Fibroblast of the conjunctiva (primary cell): ENCODE measurements around the gene CEP95.
"Not testable (repeated sequence)": the region's sequence is repeated elsewhere in the genome, so short reads cannot be mapped to it uniquely, and the experiment has no call there.

ENCODE experiments used
- DNase-seq: peaks from one replicate; pipeline ENCODE4 v3.0.0-alpha.2; 2010; ENCODE audit warnings: low read depth

Gene CEP95, protein sequence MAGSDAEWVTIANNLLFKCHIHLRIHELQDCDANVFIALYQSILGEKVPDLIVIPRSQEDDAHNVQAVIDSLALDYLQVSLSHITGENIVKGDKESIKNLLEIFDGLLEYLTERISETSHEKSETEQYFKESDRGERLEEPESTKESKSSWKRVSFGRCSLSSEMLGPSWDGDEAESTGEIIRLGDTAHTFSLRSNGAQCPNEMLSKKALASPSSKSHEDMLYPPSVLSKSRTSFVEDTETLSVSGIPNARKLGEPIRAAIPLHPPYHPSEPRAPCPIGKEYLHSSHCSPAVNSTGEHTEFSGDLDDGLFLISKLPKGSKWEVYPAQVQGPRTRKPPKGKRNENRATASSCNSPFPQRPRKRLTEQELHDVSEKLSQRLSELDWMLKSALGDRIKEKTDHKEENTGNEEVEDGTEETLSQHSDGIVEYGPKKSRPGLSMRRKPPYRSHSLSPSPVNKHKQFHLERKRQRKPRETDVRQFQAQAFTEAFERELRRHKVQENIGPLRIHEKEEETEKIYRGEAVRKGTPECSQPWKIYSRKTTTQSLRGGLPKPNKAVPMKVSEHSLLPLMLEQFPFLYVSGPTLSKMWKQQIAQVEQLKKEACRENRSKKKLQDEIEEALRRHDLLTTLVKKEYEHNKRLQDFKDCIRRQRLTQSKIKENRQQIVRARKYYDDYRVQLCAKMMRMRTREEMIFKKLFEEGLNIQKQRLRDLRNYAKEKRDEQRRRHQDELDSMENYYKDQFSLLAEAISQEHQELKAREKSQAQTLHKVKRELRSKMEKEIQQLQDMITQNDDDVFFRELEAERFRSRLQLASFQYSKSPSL

GRCh38 chr17:64506576-64507412, at the start of gene CEP95:
Gene CEP95, plus strand, starts transcription at chr17:64506977. Its CDS starts 121 bp downstream, at chr17:64507098.
- DNase-seq, result peak; percentile 96

- DNase-seq, result no peak
These were observed 49.6 kb upstream of the CEP95 start for GRCh38 chr17:64457156-64457555.

- DNase-seq, result no peak
These were observed 48.0 kb upstream of the CEP95 start for GRCh38 chr17:64458756-64459155.

- DNase-seq, result no peak
These were observed 47.5 kb upstream of the CEP95 start for GRCh38 chr17:64459284-64459747.

GRCh38 chr17:64459818-64460217, 47.0 kb upstream of the CEP95 start:
- not testable (repeated sequence) for DNase-seq

- DNase-seq, result no peak
These were observed 45.8 kb upstream of the CEP95 start for GRCh38 chr17:64460955-64461354.

- DNase-seq, result no peak
These were observed 45.0 kb upstream of the CEP95 start for GRCh38 chr17:64461788-64462187.

GRCh38 chr17:64466019-64466735, 40.6 kb upstream of the CEP95 start:
- DNase-seq, result no peak

- DNase-seq, result not testable (repeated sequence)
These were observed 39.9 kb upstream of the CEP95 start for GRCh38 chr17:64466834-64467233.

DNA sequence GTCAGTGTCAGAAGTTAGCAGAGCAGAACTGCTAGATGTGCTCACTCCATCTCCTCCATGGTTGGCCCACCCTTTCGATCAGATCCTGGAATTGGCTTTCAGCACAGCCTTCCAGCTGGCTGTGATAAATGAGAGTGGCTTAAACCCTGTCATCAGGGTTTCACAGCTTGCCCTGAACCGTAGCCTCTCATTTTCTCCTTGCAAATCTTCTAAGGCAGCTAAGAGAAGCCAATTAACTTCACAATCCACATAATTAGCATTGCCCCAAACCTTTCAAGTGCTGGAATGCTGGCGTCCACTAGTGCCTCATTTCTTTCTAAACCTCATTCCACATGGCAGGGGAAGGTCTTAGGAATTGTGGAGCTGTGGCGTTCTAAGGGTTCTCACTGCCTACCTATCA, 36.2 kb upstream of the CEP95 start:
- DNase-seq, result no peak

- no peak for DNase-seq
These were observed 35.3 kb upstream of the CEP95 start for GRCh38 chr17:64471440-64471839.

DNA sequence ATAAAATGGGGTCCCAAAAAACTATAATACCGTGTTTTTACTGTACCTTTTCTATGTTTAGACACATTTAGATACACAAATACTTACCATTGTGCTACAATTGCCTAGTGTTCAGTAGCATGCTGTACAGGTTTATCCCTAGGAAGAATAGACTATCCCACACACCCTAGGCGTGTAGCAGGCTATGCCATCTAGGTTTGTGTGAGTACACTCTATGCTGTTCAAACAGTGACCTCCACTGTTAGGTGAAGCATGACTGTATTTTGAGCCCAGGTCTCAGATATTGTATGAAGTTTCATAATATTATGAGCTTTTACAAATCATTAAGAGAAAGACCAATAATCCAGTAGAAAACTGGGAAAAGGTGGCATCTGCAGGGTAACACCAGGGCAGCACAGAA, 34.2 kb upstream of the CEP95 start:
- no peak for DNase-seq

- no peak for DNase-seq
These were observed 28.9 kb upstream of the CEP95 start for GRCh38 chr17:64477849-64478248.

GRCh38 chr17:64480951-64481350, 25.8 kb upstream of the CEP95 start:
- no peak for DNase-seq

DNA sequence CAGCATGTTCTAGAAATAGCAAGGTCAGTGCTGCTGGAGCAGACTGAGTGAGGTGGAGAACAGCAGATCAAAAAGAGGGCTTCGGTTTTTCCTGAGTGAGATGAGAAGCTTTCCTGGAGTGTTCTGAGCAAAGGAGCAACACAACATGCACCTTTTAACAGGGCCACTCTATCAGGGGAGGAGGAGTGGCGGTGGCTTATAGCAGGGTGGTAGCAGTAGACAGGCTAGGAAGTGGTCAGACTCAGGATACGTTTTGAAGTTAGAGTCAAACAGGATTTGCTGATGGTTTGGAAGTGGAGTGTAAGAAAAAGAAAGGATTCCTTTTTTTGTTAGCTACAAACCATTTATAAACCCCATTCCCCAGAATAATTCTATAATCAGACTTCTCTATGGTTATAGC, 22.4 kb upstream of the CEP95 start:
- DNase-seq, result no peak

DNA sequence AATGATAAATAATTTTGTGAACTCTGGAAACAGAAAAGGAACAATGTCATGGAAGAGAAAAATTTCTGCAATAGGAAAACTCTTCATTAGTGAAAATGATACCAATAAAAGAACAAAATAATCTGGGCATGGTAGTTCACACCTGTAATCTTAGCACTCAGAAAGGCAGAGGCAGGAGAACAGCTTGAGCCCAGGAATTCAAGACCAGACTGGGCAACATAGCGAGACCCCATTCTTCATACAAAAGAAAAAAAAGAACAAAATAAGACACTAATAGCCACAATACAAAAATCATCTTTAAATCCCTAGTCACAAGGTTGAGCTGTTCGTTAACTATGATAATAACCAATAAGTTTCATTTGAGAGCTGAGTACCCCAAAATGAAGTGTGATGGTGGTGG, 18.5 kb upstream of the CEP95 start:
- DNase-seq, result no peak

- DNase-seq, result no peak
These were observed 15.5 kb upstream of the CEP95 start for GRCh38 chr17:64491034-64491860.

- no peak for DNase-seq
These were observed 14.8 kb upstream of the CEP95 start for GRCh38 chr17:64491994-64492393.

GRCh38 chr17:64492481-64493109, 14.2 kb upstream of the CEP95 start:
- DNase-seq, result no peak

DNA sequence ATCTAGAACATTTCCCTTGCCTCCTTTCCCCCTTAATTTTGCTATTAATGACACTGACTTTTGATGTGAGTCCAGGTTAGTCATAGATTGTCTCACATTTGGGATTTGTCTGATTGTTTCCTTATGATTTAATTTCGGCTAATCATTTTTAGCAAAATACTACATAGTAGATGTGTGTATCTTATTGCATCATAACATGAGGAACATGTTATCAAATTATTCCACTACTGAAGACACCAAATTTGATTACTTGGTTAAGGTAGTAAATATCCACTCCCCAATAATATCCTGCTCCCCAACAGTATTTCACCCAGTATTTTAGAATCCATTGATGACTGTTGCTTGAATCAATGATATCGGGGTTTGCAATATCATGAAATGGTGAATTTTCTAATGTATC, 12.7 kb upstream of the CEP95 start:
- DNase-seq, result no peak
